ENCODE results near the gene CDH24. TPM values are rescaled to one million over a fixed set of nuclear protein-coding genes. Genes with fewer than 3 reads are reported as not detected.

CDH24 gene
- total and polyA plus RNA-seq, 9 of the 15 experiments (the other 6 are each of a cell fraction or from before 2014, with no cell fraction given) = 0.04 to 16.2 (median 4.9) TPM

- TF ChIP-seq L3MBTL2 (IDR thresholded peaks at IDR 0.05) = peak; percentile 70
- no peak for TF ChIP-seq ZNF408 (CRISPR knock-in tag; IDR thresholded peaks at IDR 0.05; ENCODE audit: low read depth)
- no peak for TF ChIP-seq BCL6 (CRISPR knock-in tag; IDR thresholded peaks at IDR 0.05)
- no peak for TF ChIP-seq SMAD2 (IDR thresholded peaks at IDR 0.05; ENCODE audit: low read depth, low read length)
- peak; percentile 83 for TF ChIP-seq USF2 (CRISPR knock-in tag; IDR thresholded peaks at IDR 0.05)
- no peak for TF ChIP-seq ZBTB11 (CRISPR knock-in tag; IDR thresholded peaks at IDR 0.05)
- TF ChIP-seq BDP1 (IDR thresholded peaks at IDR 0.05; ENCODE audit: insufficient read depth, insufficient read length) = no peak
- TF ChIP-seq DDX20 (tag; IDR thresholded peaks at IDR 0.05; ENCODE audit: low read depth) = no peak
- no peak for TF ChIP-seq ZNF174 (CRISPR knock-in tag; IDR thresholded peaks at IDR 0.05)
- peak; percentile 37; the same call in 1 of the 2 replicates for TF ChIP-seq CBFA2T2 (conservative IDR thresholded peaks at IDR 0.05)
- TF ChIP-seq ZNF124 (CRISPR knock-in tag; IDR thresholded peaks at IDR 0.05) = no peak
- TF ChIP-seq ZNF589 (CRISPR knock-in tag; IDR thresholded peaks at IDR 0.05; ENCODE audit: low read depth) = peak; percentile 74; the same call in 1 of the 2 replicates
- TF ChIP-seq HDAC8 (tag; IDR thresholded peaks at IDR 0.05) = no peak
- TF ChIP-seq PTRF (tag; IDR thresholded peaks at IDR 0.05) = no peak
- TF ChIP-seq PTTG1 (tag; IDR thresholded peaks at IDR 0.05; ENCODE audit: low read depth) = 0 out of 2 replicates have a peak, but pooled peaks have one; percentile 49
- no peak for TF ChIP-seq KAT2B (IDR thresholded peaks at IDR 0.05; ENCODE audit: low read depth, low read length)
- no peak for TF ChIP-seq KLF1 (tag; IDR thresholded peaks at IDR 0.05)
- 0 out of 2 replicates have a peak, but pooled peaks have one; percentile 34 for TF ChIP-seq MXI1 (IDR thresholded peaks at IDR 0.05; ENCODE audit: low read depth, low read length)
- no peak for TF ChIP-seq TBL1XR1 (IDR thresholded peaks at IDR 0.05; ENCODE audit: low read length in 2 of 2)
- 0 out of 2 replicates have a peak, but pooled peaks have one; percentile 34 for TF ChIP-seq ZNF449 (CRISPR knock-in tag; IDR thresholded peaks at IDR 0.05)
- TF ChIP-seq HNRNPLL (IDR thresholded peaks at IDR 0.05; ENCODE audit: low read depth, low read length, poor library complexity, severe bottlenecking) = no peak
- no peak for TF ChIP-seq CHD1 (IDR thresholded peaks at IDR 0.05; ENCODE audit: low read length)
- no peak for TF ChIP-seq GTF2E2 (tag; IDR thresholded peaks at IDR 0.05)
These were observed 21.4 kb upstream of the CDH24 start (continued) for GRCh38 chr14:23078692-23079116.
